AG04450 (cell line): Measurements from ENCODE around the gene APLP2. TPM values are rescaled to one million over a fixed set of nuclear protein-coding genes. Genes with fewer than 3 reads are reported as not detected.

Experiments used
- CTCF ChIA-PET: fragments of 300-600, 350-600 bp; formaldehyde crosslinking; extraction: SDS; loops from one replicate; lab custom pipeline; 2022; ENCODE audit warnings: antibody characterized with exemption, inconsistent platforms; lab: Charles Lee
- POLR2A ChIA-PET: fragments of 350-600 bp; formaldehyde crosslinking; extraction: SDS; loops from one replicate; lab custom pipeline; 2021; ENCODE audit warnings: antibody characterized with exemption, inconsistent platforms; lab: Yijun Ruan, JAX
- DNase-seq: peaks from one replicate; pipeline ENCODE4 v3.0.0-alpha.2; 2011; ENCODE audit warnings: low read depth, low spot score
- H3K27ac ChIP-seq: one replicate; pipeline ENCODE4 v1.5.1; 2012; ENCODE audit warnings: low read depth, low read length, control low read depth
- H3K27me3 ChIP-seq: one replicate; pipeline ENCODE4 v1.6.0; 2012; ENCODE audit warnings: low read length; ENCODE audit not compliant: control insufficient read depth, insufficient read depth
- H3K4me3 ChIP-seq: 2 replicates; pipeline ENCODE4 v1.5.1; 2011; ENCODE audit warnings: mild to moderate bottlenecking, low read depth, low read length, control low read depth
- H3K9me3 ChIP-seq: 2 replicates; pipeline ENCODE4 v1.5.1; 2012; ENCODE audit warnings: low read length; ENCODE audit not compliant: control insufficient read depth, insufficient read depth
- CTCF ChIP-seq: IDR thresholded peaks from 2 replicates; pipeline ENCODE4 v1.5.1; 2011; ENCODE audit warnings: low read depth, low read length, control low read depth, inconsistent platforms
- polyA plus RNA-seq: library from polyadenylated mRNA; depleted of rRNA; stranded (reverse); fragments of >200 nt; gene quantifications from 2 replicates; pipeline ENCODE4 v1.2.3, GENCODE V29; 2011

Gene APLP2
- polyA plus RNA-seq, 1 experiment = 273 TPM

GRCh38 chr11:130042093-130042591 lies 27.6 kb upstream of the APLP2 start:
- DNase-seq = peak; percentile 89
- ChIA-PET CTCF (no interaction called here), POLR2A (no interaction called here)
- no peak for TF ChIP-seq CTCF
- no peak overlapping the region for H3K4me3 ChIP-seq
- peaks cover 8% of the 10 kb centered on the region; the same call in 1 of the 2 replicates for H3K9me3 ChIP-seq
- H3K27ac ChIP-seq = peak overlapping the region; percentile 73
- H3K27me3 ChIP-seq = no peaks in the 10 kb centered on the region

GRCh38 chr11:130043575-130043974 lies 26.1 kb upstream of the APLP2 start:
- POLR2A ChIA-PET = no interaction called here
- H3K4me3 ChIP-seq = no peak overlapping the region
- CTCF ChIA-PET = no interaction called here
- peaks cover 8% of the 10 kb centered on the region; the same call in 1 of the 2 replicates for H3K9me3 ChIP-seq
- no peak for TF ChIP-seq CTCF
- DNase-seq = no peak
- no peak overlapping the region for H3K27ac ChIP-seq
- H3K27me3 ChIP-seq = no peaks in the 10 kb centered on the region

GRCh38 chr11:130047141-130047540 lies 22.6 kb upstream of the APLP2 start:
- no peak for DNase-seq
- ChIA-PET POLR2A (interaction anchor here (0.6 to 0.7 kb wide), 2 partner anchors 45 to 166 kb away, joined by 3 to 5 read pairs; partner anchors contain the start of gene PRDM10), CTCF (interaction anchor here (0.6 kb wide), 1 partner anchor 45 kb away, joined by 9 read pairs; the partner anchor contains the start of gene PRDM10)
- Histone ChIP-seq H3K9me3 (no peaks in the 10 kb centered on the region; the same call in 1 of the 2 replicates), H3K27me3 (no peaks in the 10 kb centered on the region), H3K27ac (no peak overlapping the region), H3K4me3 (no peak overlapping the region)
- TF ChIP-seq CTCF = no peak

GRCh38 chr11:130049328-130049771 lies 20.3 kb upstream of the APLP2 start:
- TF ChIP-seq CTCF = no peak
- Histone ChIP-seq H3K4me3 (no peak overlapping the region), H3K27ac (no peak overlapping the region), H3K27me3 (peaks cover 4% of the 10 kb centered on the region), H3K9me3 (peaks cover 2% of the 10 kb centered on the region; the same call in 1 of the 2 replicates)
- POLR2A ChIA-PET = interaction anchor here (1.2 kb wide), 1 partner anchor 47 kb away, joined by 4 read pairs; the partner anchor contains the start of gene PRDM10
- no peak for DNase-seq
- CTCF ChIA-PET = no interaction called here

GRCh38 chr11:130050257-130050656 lies 19.4 kb upstream of the APLP2 start:
- Histone ChIP-seq H3K4me3 (no peak overlapping the region), H3K27ac (no peak overlapping the region), H3K9me3 (peaks cover 2% of the 10 kb centered on the region; the same call in 1 of the 2 replicates), H3K27me3 (peaks cover 4% of the 10 kb centered on the region)
- ChIA-PET CTCF (interaction anchor here (1.0 kb wide), 1 partner anchor 82 kb away, joined by 4 read pairs; no protein-coding TSS in a partner anchor), POLR2A (interaction anchor here (0.5 to 1.2 kb wide), 3 partner anchors 20 to 48 kb away, joined by 3 to 6 read pairs (median 4); partner anchors contain the start of genes APLP2 and PRDM10)
- TF ChIP-seq CTCF = no peak
- no peak for DNase-seq
